D721Med (cell line): ENCODE results near the gene PTPRM.

Experiments
- DNase-seq: peaks from one replicate; pipeline ENCODE4 v3.0.0; 2011; ENCODE audit warnings: low spot score; ENCODE audit not compliant: insufficient read length
- FAIRE-seq: peaks from 2 replicates; lab custom pipeline; 2011; peaks lifted over from hg19 to GRCh38; lab: Jason Lieb, UNC
- CTCF ChIP-seq: IDR thresholded peaks from 2 replicates; pipeline ENCODE4 v1.5.1; 2012; ENCODE audit warnings: mild to moderate bottlenecking, control low read depth; ENCODE audit not compliant: insufficient read depth; ENCODE audit errors: missing control alignments

Gene PTPRM

GRCh38 chr18:7789856-7790552 lies 222.9 kb downstream of the PTPRM start:
- TF ChIP-seq CTCF = peak; percentile 47
- DNase-seq (peak; percentile 28), FAIRE-seq (peak; percentile 83)

GRCh38 chr18:7793100-7793499 lies 226.0 kb downstream of the PTPRM start:
- no peak for FAIRE-seq
- DNase-seq = no peak
- TF ChIP-seq CTCF = no peak

GRCh38 chr18:7803956-7804469 lies 236.9 kb downstream of the PTPRM start:
- DNase-seq = no peak
- no peak for TF ChIP-seq CTCF
- peak; percentile 11 for FAIRE-seq

- no peak for TF ChIP-seq CTCF
- no peak for DNase-seq
- FAIRE-seq = no peak
Measured at GRCh38 chr18:7805096-7805495, 238.0 kb downstream of the PTPRM start.

GRCh38 chr18:7805880-7806279 lies 238.8 kb downstream of the PTPRM start:
- no peak for FAIRE-seq

GRCh38 chr18:7807936-7808453 lies 240.9 kb downstream of the PTPRM start:
- FAIRE-seq = no peak
- DNase-seq = no peak
- no peak for TF ChIP-seq CTCF

More at GRCh38 chr18:7805880-7806279, 238.8 kb downstream of the PTPRM start:
- TF ChIP-seq CTCF = no peak
- no peak for DNase-seq

GRCh38 chr18:7808992-7809391 lies 241.9 kb downstream of the PTPRM start:
- FAIRE-seq (no peak), DNase-seq (no peak)
- no peak for TF ChIP-seq CTCF
